HepG2 (cell line): ENCODE measurements around the gene PUS1. TPM values are rescaled to one million over a fixed set of nuclear protein-coding genes. Genes with fewer than 3 reads are reported as not detected.
A peak's percentile ranks its signal among the peaks of the same experiment; 100 is the strongest.

Experiments
- FOXO1 ChIP-seq: sonication (generic); formaldehyde crosslinking; IDR thresholded peaks from 2 replicates; pipeline ENCODE4 v1.4.0; 2020; ENCODE audit warnings: missing genetic modification reagents
- GATAD2A ChIP-seq: IDR thresholded peaks from 2 replicates; pipeline ENCODE4 v1.6.1; 2016
- HDAC2 ChIP-seq: sonication (generic); formaldehyde crosslinking; IDR thresholded peaks from 2 replicates; pipeline ENCODE4 v1.4.0; 2020; ENCODE audit warnings: missing genetic modification reagents
- IKZF1 ChIP-seq: fragments of 450-650 bp; IDR thresholded peaks from 2 replicates; pipeline ENCODE4 v1.7.1; 2016
- KDM3A ChIP-seq: IDR thresholded peaks from 2 replicates; pipeline ENCODE4 v1.6.1; 2018; ENCODE audit warnings: low read depth, missing compliant biosample characterization
- NR2F1 ChIP-seq, 2 experiments: fragments of 450-650 bp in 1 of 2; formaldehyde crosslinking in 1 of 2; IDR thresholded peaks; 2 replicates each; pipeline versions ENCODE4 v1.5.0 to v1.6.1; 2016 to 2020; ENCODE audit warnings: mild to moderate bottlenecking in 1 of 2, missing compliant biosample characterization in 1 of 2, missing genetic modification reagents in 1 of 2, moderate library complexity in 1 of 2
- PCBP1 ChIP-seq: fragments of 200-400 bp; formaldehyde crosslinking; IDR thresholded peaks from 2 replicates; pipeline ENCODE4 v1.6.1; 2017; ENCODE audit warnings: mild to moderate bottlenecking, low read depth, low read length, borderline replicate concordance
- SP140L ChIP-seq: sonication (generic); formaldehyde crosslinking; IDR thresholded peaks from 2 replicates; pipeline ENCODE4 v1.4.0; 2020; ENCODE audit warnings: missing genetic modification reagents, borderline replicate concordance
- THRA ChIP-seq: sonication (generic); formaldehyde crosslinking; IDR thresholded peaks from 2 replicates; pipeline ENCODE4 v1.4.0; 2020; ENCODE audit warnings: missing genetic modification reagents, borderline replicate concordance
- ZKSCAN1 ChIP-seq: fragments of 150-350 bp; IDR thresholded peaks from 2 replicates; pipeline ENCODE4 v1.6.1; 2014; ENCODE audit warnings: low read length
- ZNF24 ChIP-seq: fragments of 450-650 bp; IDR thresholded peaks from 2 replicates; pipeline ENCODE4 v1.6.1; 2017; ENCODE audit warnings: antibody characterized with exemption, mild to moderate bottlenecking
- polyA plus RNA-seq, 8 experiments: library from polyadenylated mRNA; depleted of rRNA in 3 of 8; stranded (reverse) in 7 of 8; unstranded in 1 of 8; fragments of >200 nt; fragmentation: Illumina TruSeq in 4 of 8; extraction: Trizol in 4 of 8; gene quantifications; 2 replicates each; pipeline versions ENCODE4 v1.2.1 to v1.2.3, GENCODE V29; 2011 to 2016; ENCODE audit warnings: low read depth in 4 of 8, missing spikeins in 1 of 8, mixed read lengths in 1 of 8; ENCODE audit not compliant: insufficient read depth in 1 of 8
- total RNA-seq, 5 experiments: library from RNA; depleted of rRNA; stranded (reverse); fragments of >200 nt; fragmentation: Illumina TruSeq; extraction: Trizol; gene quantifications; 2 replicates each; pipeline ENCODE4 v1.2.3, GENCODE V29; 2016; ENCODE audit warnings: low read depth in 1 of 5
- TF ChIP-seq, protein P1 (sequence below): sonication (generic); formaldehyde crosslinking; conservative IDR thresholded peaks from 2 replicates; pipeline ENCODE4 v1.4.0; 2020; ENCODE audit warnings: missing genetic modification reagents
- TF ChIP-seq, protein P2 (sequence below): sonication (generic); formaldehyde crosslinking; IDR thresholded peaks from 2 replicates; pipeline ENCODE4 v1.4.0; 2020; ENCODE audit warnings: missing genetic modification reagents
- TF ChIP-seq, protein P3 (sequence below): sonication (generic); formaldehyde crosslinking; IDR thresholded peaks from 2 replicates; pipeline ENCODE4 v1.4.0; 2020; ENCODE audit warnings: missing genetic modification reagents, borderline replicate concordance
- TF ChIP-seq, protein P4 (sequence below): sonication (generic); formaldehyde crosslinking; IDR thresholded peaks from 2 replicates; pipeline ENCODE4 v1.5.0; 2020; ENCODE audit warnings: missing genetic modification reagents

PUS1 gene
- total and polyA plus RNA-seq, 2 of the 13 experiments (the other 11 are each of a cell fraction or from before 2014, with no cell fraction given): 19.2 to 24.7 TPM

- TF ChIP-seq, protein P1, sequence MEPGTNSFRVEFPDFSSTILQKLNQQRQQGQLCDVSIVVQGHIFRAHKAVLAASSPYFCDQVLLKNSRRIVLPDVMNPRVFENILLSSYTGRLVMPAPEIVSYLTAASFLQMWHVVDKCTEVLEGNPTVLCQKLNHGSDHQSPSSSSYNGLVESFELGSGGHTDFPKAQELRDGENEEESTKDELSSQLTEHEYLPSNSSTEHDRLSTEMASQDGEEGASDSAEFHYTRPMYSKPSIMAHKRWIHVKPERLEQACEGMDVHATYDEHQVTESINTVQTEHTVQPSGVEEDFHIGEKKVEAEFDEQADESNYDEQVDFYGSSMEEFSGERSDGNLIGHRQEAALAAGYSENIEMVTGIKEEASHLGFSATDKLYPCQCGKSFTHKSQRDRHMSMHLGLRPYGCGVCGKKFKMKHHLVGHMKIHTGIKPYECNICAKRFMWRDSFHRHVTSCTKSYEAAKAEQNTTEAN (CRISPR knock-in tag): no peak; the same call in 1 of the 2 replicates
- TF ChIP-seq FOXO1 (peak; percentile 63), PCBP1 (peak; percentile 88; the same call in 1 of the 2 replicates), THRA (CRISPR knock-in tag) (peak; percentile 81), KDM3A (CRISPR knock-in tag) (peak; percentile 91; the same call in 1 of the 2 replicates), ZNF24 (no peak), NR2F1 (CRISPR knock-in tag; IDR thresholded peaks at IDR 0.05) (0 out of 4 replicates have a peak, but pooled peaks of 1 of the 2 experiments have one; percentile 18), IKZF1 (no peak), HDAC2 (CRISPR knock-in tag) (0 out of 2 replicates have a peak, but pooled peaks have one; percentile 30), ZKSCAN1 (no peak), SP140L (CRISPR knock-in tag) (no peak), GATAD2A (CRISPR knock-in tag) (peak; percentile 21; the same call in 1 of the 2 replicates)
- TF ChIP-seq, protein P2, sequence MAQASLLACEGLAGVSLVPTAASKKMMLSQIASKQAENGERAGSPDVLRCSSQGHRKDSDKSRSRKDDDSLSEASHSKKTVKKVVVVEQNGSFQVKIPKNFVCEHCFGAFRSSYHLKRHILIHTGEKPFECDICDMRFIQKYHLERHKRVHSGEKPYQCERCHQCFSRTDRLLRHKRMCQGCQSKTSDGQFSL (CRISPR knock-in tag): peak; percentile 91
- TF ChIP-seq, protein P3, sequence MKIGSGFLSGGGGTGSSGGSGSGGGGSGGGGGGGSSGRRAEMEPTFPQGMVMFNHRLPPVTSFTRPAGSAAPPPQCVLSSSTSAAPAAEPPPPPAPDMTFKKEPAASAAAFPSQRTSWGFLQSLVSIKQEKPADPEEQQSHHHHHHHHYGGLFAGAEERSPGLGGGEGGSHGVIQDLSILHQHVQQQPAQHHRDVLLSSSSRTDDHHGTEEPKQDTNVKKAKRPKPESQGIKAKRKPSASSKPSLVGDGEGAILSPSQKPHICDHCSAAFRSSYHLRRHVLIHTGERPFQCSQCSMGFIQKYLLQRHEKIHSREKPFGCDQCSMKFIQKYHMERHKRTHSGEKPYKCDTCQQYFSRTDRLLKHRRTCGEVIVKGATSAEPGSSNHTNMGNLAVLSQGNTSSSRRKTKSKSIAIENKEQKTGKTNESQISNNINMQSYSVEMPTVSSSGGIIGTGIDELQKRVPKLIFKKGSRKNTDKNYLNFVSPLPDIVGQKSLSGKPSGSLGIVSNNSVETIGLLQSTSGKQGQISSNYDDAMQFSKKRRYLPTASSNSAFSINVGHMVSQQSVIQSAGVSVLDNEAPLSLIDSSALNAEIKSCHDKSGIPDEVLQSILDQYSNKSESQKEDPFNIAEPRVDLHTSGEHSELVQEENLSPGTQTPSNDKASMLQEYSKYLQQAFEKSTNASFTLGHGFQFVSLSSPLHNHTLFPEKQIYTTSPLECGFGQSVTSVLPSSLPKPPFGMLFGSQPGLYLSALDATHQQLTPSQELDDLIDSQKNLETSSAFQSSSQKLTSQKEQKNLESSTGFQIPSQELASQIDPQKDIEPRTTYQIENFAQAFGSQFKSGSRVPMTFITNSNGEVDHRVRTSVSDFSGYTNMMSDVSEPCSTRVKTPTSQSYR: peak; percentile 81
- TF ChIP-seq, protein P4, sequence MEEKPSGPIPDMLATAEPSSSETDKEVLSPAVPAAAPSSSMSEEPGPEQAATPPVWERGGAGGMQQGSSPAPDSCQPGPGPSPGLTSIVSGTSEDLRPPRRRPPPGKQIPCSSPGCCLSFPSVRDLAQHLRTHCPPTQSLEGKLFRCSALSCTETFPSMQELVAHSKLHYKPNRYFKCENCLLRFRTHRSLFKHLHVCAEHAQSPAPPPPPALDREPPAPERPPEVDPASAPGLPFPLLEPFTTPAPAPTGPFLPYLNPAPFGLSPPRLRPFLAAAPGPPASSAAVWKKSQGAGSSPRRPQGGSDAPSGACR (CRISPR knock-in tag): 0 out of 2 replicates have a peak, but pooled peaks have one; percentile 40
These were observed 32.8 kb upstream of the PUS1 start (continued) for GRCh38 chr12:131896080-131896810.
